Left colon (tissue), 2 donors: ENCODE measurements around the gene SLC44A2. TPM values are rescaled to one million over a fixed set of nuclear protein-coding genes. Genes with fewer than 3 reads are reported as not detected.
"Not testable (repeated sequence)": the region's sequence is repeated elsewhere in the genome, so short reads cannot be mapped to it uniquely, and the experiment has no call there.

Experiments
- ATAC-seq: fragments of 200-7000 bp; cut with Tn5 transposase; one replicate; pipeline ENCODE4 v1.9.1; 2020; ENCODE audit warnings: mild to moderate bottlenecking, moderate library complexity
- DNase-seq, 2 donors: peaks; one replicate each; pipeline ENCODE4 v3.0.0-alpha.2; 2020
- intact Hi-C, 2 donors: fragments of 100-400 bp; cut with DNase I in 1 of 2; cut with micrococcal nuclease in 1 of 2; formaldehyde crosslinking; loops; one replicate each; pipeline versions ENCODE4 v1.11.2 to v1.14.0; 2022; cut with DNase I, micrococcal nuclease
- total RNA-seq, 2 donors: library from RNA; stranded (reverse); fragmentation: NEBNext Ultra II Directional; extraction: Animal tissue kit (Norgen Biotek cat#: 25700); gene quantifications; one replicate each; pipeline ENCODE4 v1.2.1, GENCODE V29; 2021
- donor health status: DM: no; HTN: no; CAD: no.
- donor health status: DM: yes; HTN: yes; CAD: no.

Gene SLC44A2
- total RNA-seq, 2 donors from 2014 or later: 124 to 153 TPM

DNA sequence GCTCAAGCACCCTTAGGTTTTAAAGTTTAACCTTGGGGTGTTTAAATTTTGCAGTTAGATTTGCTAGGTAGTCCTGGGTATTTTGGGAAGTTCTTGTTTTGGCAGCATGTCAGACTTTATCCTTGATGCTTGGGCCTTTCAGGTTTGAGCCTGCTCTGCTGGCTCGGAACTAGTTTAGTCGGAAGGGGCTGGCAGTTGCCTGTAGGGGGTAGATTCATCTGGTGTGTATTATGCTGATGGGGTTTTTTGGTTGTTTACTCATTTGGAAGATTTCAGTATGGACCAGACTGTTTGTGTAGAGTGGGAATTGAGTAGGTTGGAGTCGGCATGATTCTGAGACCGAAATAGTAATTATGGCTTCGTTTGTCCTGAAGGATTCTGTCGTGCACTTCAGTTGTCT, 43.9 kb downstream of the SLC44A2 start:
- intact Hi-C loops: no loop called here
- ATAC-seq (no peak), DNase-seq (no peak)

GRCh38 chr19:10670182-10670581, 44.8 kb downstream of the SLC44A2 start:
- intact Hi-C loops: no loop called here

GRCh38 chr19:10670876-10671804, 45.8 kb downstream of the SLC44A2 start:
- ATAC-seq: no peak
- intact Hi-C loops: no loop called here
- no peak for DNase-seq

More at GRCh38 chr19:10670182-10670581, 44.8 kb downstream of the SLC44A2 start:
- ATAC-seq: no peak
- no peak for DNase-seq

DNA sequence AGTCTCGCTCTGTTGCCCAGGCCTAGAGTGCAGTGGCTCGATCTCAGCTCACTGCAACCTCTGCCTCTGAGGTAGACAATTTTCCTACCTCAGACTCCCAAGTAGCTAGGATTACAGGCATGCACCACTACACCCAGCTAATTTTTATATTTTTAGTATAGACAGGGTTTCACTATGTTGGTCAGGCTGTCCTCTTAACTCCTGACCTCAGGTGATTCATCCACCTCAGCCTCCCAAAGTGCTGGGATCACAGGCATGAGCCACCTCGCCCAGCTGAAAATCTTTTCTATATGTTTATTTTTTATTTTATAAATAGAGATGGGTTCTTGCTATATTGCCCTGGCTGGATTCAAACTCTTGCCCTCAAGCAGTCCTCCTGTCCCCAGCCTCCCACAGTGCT, 46.6 kb downstream of the SLC44A2 start:
- DNase-seq, intact Hi-C loops, ATAC-seq: not testable (repeated sequence)

- DNase-seq, intact Hi-C loops, ATAC-seq: not testable (repeated sequence)
Observed at GRCh38 chr19:10675214-10675613, 49.9 kb downstream of the SLC44A2 start.

GRCh38 chr19:10677751-10678150, 52.4 kb downstream of the SLC44A2 start:
- DNase-seq (no peak), ATAC-seq (no peak)
- intact Hi-C loops: no loop called here

DNA sequence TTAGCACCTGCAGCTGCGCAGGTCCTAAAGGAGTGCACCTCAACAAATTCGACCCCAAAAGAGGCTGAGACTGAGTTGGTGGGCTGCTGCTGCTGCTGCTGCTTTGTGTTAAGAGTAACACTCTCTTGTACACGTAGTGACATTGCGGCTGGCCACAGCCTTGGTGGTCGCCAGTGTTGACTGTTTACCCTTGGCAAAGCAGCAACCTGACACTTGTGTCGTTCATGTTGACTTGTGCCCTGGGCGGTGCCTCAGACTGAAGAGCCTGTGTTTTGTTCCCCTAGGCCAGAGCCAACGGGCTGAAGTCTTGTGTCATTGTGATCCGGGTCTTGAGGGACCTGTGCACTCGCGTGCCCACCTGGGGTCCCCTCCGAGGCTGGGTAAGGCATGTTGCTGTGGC, 53.5 kb downstream of the SLC44A2 start:
- ATAC-seq (no peak), DNase-seq (no peak)
- intact Hi-C loops: no loop called here

- intact Hi-C loops: no loop called here
- ATAC-seq: no peak
- DNase-seq: no peak
Observed at GRCh38 chr19:10679743-10680142, 54.4 kb downstream of the SLC44A2 start.

DNA sequence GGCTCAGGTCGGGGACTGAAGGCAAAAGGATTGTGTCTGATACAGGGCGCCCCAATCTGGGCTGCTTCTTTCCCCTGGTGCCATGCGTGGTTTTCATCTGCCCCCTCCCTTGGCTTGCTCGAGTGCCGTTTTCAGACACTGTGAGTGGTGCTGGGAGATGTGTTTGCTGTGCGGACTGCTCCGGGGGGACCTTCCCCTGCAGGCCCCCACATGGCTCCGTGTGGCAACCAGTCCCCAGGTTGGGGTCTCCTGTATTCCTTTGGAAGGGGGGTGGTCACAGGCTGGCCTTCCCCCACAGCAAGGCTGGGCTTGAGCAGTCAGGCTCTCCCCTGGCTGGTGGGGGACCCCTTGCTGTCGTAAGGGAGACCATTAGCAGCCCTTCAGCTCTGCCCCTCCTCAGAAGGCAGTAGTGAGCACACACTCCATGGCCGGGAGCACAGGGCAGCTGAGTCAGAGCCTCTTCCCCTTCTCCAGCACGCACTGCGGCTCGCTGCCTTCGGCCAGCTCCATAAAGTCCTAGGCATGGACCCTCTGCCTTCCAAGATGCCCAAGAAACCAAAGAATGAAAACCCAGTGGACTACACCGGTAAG, 55.3 kb downstream of the SLC44A2 start:
- intact Hi-C loops: no loop called here
- ATAC-seq: no peak
- no peak for DNase-seq

DNA sequence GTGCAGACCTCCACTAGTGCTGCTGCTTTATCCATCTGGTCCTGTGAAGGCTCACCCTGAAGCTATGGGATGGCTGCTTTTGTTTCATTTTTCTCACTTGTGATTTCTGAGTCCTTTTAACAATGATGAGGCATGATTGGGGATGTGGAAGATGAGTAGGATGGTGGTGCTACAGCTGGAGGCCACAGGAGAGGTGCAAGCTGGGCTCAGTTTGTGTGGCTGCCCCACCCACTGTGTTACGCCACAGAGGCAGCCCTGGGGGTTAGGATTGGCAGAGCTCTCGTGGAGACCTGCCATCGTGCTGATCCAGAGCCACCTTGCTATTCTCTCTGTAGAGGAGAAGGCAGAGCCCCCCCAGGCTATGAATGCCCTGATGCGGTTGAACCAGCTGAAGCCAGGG, 56.3 kb downstream of the SLC44A2 start:
- intact Hi-C loops: no loop called here

DNA sequence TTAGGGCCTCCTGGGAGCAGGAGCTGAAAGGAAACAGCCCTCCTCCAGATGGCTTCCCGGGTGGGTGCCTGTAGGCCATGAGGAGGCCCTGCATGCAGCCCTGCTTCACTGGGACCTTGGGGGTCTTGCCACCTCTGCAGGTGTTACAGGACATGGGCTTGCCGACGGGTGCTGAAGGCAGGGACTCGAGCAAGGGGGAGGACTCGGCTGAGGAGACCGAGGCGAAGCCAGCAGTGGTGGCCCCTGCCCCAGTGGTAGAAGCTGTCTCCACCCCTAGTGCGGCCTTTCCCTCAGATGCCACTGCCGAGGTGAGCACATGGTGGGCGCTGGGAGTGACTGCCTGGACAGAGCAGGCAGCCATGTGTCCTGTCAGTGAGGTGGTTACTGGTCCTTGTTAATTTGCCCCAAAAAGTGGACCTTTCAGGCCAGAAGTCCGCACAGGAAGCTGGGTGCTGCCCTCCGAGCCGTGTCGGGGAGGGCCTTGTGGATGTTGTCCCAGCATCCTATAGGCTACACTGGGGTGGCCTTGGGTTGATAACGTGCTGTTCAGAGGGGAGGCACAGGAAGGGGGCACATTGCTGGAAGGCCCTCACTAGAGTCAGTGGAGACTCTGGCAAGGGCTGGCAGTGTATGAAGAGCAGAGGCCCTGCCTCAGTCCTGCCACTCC, 57.2 kb downstream of the SLC44A2 start:
- intact Hi-C loops: no loop called here
- DNase-seq (no peak), ATAC-seq (no peak)

More for the DNA sequence above, 56.3 kb downstream of the SLC44A2 start:
- DNase-seq (no peak), ATAC-seq (no peak)

DNA sequence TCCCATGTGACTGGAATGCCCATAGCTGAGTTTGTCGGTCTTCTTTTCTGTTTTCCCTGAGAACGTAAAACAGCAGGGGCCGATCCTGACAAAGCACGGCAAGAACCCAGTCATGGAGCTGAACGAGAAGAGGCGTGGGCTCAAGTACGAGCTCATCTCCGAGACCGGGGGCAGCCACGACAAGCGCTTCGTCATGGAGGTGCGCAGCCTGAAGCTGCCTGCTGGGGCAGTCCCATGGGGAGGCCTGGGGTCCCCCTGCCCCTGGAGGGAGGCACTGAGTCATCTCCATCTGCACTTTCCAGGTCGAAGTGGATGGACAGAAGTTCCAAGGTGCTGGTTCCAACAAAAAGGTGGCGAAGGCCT, 57.7 kb downstream of the SLC44A2 start:
- intact Hi-C loops: no loop called here
- DNase-seq (no peak), ATAC-seq (no peak)

DNA sequence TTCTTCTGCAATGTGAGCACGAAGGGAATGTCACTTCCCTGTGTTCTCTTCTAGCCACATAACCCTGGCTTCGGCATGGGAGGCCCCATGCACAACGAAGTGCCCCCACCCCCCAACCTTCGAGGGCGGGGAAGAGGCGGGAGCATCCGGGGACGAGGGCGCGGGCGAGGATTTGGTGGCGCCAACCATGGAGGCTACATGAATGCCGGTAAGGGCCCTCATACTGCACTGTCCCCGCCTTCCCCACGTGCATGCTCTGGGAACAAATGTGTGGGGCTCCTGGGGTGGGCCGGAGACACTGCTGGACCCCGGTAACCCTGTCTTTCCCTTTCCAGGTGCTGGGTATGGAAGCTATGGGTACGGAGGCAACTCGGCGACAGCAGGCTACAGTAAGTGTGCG, 58.2 kb downstream of the SLC44A2 start:
- intact Hi-C loops: no loop called here
- DNase-seq (no peak), ATAC-seq (no peak)

GRCh38 chr19:10685210-10685609, 59.9 kb downstream of the SLC44A2 start:
- intact Hi-C loops: no loop called here
- no peak for DNase-seq
- ATAC-seq: no peak

DNA sequence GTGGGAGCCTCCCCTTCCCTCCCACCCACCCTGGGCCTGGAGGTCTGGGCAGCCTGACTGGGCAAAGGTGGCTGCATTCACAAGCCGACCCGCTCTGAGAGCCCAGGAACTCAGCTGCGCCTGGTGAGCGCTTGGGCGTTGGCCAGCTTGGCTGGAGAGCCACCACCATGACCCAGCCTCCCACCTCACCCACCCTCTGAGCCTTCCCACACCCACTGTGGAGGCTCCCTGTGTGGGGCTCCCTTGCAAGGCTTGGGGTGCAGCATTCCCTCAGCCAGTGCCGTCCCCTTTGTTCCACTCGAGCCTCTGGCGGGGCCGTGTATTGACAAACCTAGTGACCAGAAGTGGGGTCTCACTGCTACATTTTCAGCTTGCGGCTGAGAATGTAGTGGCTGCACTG, 60.8 kb downstream of the SLC44A2 start:
- DNase-seq (no peak), ATAC-seq (no peak)
- intact Hi-C loops: no loop called here

DNA sequence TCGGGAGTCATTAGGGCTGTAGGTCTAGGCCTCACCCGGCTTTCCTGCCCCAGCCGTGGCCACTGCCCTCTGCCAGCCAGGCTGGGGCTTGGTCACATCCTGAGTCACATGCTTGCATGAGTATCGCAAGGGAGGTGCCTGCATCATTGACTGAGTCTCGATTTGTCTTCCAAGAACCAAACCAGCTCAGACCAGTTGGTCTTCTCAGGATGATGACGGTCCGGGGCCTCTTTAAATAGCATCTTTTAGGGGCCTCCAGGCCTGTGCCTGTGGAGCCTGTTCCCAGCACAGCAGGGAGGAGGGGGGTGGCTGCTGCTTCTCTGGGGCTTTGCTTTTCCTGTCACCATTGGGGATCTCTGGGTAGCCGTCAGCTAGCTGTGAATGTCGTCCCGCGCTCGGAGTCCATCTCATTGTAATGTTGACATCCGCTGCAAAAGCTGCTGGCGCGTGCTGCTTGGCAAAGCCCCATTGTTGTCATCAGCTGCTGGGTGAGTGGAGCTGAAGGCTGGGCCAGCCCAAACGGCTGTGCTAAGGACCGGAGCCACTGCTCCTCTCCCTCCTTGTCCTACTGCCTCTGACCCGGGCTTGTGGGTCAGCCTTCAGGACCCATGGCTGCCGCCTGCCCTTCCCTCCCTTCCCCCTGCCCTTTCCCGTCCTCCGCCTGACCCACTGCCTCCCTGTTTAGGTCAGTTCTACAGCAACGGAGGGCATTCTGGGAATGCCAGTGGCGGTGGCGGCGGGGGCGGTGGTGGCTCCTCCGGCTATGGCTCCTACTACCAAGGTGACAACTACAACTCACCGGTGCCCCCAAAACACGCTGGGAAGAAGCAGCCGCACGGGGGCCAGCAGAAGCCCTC, 61.5 kb downstream of the SLC44A2 start:
- ATAC-seq (no peak), DNase-seq (no peak)
- intact Hi-C loops: no loop called here

DNA sequence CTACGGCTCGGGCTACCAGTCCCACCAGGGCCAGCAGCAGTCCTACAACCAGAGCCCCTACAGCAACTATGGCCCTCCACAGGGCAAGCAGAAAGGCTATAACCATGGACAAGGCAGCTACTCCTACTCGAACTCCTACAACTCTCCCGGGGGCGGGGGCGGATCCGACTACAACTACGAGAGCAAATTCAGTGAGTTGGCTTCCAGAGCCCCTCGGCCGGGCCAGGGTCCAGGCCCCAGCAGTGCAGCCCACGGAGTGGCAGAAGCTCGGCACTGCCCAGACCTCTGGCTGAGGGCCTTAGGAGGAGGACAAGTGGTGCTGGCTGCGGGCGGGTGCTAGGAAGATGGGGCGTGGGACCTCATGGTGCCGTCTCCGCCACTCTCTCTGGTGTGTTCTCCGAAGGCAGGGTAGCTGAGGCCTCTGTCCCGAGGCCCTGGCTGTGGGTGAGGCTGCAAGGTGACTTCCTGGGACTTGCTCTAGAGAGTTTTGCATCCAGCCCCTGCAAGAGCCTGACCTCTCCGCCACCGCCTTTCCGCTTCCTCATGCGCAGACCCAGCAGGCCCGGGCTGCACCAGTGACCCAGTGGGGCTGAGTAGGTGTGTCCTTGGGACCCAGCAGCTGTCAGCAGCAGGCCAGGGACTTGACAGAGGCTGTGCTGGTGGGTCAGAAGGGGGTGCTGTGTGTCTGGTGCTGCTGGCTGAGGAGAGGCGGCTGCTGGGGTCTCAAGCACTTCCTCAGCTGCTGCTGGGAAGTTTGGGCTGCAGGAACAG, 62.4 kb downstream of the SLC44A2 start:
- DNase-seq: no peak
- intact Hi-C loops: no loop called here
- ATAC-seq: no peak

DNA sequence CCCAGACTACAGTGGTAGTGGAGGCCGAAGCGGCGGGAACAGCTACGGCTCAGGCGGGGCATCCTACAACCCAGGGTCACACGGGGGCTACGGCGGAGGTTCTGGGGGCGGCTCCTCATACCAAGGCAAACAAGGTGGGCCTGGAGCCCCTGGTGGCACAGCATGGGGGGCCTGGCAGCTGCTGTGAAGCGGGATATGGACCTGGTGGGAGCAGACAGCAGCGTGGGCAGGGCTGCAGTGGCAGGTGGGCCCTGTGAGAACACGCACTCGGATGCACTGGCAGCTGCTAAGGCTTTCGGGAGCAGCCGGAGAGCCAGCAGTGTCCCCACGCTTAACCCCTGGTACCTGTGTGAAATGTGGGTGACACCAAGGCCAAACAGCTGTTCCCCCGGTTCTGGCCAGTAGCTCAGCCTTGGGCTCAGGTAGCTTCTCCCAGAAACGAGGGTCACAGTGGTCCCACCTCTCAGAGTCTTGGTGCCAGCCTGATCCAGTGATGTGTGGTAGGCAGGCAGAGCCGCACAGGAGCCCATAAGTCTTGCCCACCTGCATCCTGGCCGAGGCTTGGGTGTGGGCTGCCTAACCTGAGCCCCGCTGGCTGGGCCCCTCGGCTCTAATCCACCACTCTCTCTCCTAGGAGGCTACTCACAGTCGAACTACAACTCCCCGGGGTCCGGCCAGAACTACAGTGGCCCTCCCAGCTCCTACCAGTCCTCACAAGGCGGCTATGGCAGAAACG, 63.4 kb downstream of the SLC44A2 start:
- ATAC-seq: no peak
- intact Hi-C loops: no loop called here
- DNase-seq: no peak
